Progenitor cell of endocrine pancreas (in vitro differentiated cells): ENCODE measurements around the gene OR4B1. TPM values are rescaled to one million over a fixed set of nuclear protein-coding genes. Genes with fewer than 3 reads are reported as not detected.

Source experiments
- DNase-seq: peaks from one replicate; pipeline ENCODE4 v3.0.0; 2021; ENCODE audit warnings: low spot score; ENCODE audit not compliant: unreplicated experiment
- H3K27ac Mint-ChIP-seq: 2 replicates; pipeline ENCODE4 v1.8.0; 2021; ENCODE audit warnings: mild to moderate bottlenecking, moderate library complexity, mixed read lengths
- H3K27me3 Mint-ChIP-seq: 2 replicates; pipeline ENCODE4 v1.8.0; 2021; ENCODE audit warnings: mixed read lengths
- H3K36me3 Mint-ChIP-seq: 2 replicates; pipeline ENCODE4 v1.8.0; 2022; ENCODE audit warnings: mixed read lengths; ENCODE audit not compliant: insufficient read depth
- H3K4me1 Mint-ChIP-seq: 2 replicates; pipeline ENCODE4 v1.8.0; 2021; ENCODE audit warnings: low read depth, mixed read lengths
- H3K4me3 Mint-ChIP-seq: 2 replicates; pipeline ENCODE4 v1.8.0; 2021; ENCODE audit warnings: low read depth, mild to moderate bottlenecking, moderate library complexity, mixed read lengths
- H3K9me3 Mint-ChIP-seq: 2 replicates; pipeline ENCODE4 v1.8.0; 2021; ENCODE audit warnings: low read depth, mixed read lengths
- total RNA-seq: library from RNA; stranded (reverse); gene quantifications from 2 replicates; pipeline ENCODE4 v1.2.1, GENCODE V29; 2021
- TF ChIP-seq, protein P1 (sequence below): fragments of 200-600 bp; sonication (generic); IDR thresholded peaks from one replicate; pipeline ENCODE4 v1.5.0; 2021; ENCODE audit warnings: antibody characterized with exemption, mild to moderate bottlenecking; ENCODE audit not compliant: unreplicated experiment

OR4B1 gene
- total RNA-seq, 1 donor from 2014 or later: not detected

DNA sequence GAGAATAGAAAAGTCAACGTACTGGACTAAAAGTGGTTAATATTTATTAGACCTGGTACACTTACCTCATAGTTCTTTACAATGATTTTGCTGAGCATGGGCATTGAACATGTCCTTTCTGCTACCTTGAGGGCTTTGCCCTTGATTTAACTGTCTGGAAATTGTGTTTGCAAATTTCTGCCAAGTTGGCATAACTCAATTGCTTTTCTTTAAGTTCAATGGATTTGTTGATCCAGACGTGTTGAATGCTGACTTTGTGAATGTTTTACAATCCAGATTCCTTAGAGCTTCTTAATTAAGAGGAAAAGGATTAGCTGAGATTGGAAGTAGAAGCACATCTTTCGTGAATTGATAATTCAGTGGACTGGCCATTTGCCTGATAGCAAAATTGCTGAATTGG lies 21.1 kb downstream of the OR4B1 start:
- TF ChIP-seq, protein P1, sequence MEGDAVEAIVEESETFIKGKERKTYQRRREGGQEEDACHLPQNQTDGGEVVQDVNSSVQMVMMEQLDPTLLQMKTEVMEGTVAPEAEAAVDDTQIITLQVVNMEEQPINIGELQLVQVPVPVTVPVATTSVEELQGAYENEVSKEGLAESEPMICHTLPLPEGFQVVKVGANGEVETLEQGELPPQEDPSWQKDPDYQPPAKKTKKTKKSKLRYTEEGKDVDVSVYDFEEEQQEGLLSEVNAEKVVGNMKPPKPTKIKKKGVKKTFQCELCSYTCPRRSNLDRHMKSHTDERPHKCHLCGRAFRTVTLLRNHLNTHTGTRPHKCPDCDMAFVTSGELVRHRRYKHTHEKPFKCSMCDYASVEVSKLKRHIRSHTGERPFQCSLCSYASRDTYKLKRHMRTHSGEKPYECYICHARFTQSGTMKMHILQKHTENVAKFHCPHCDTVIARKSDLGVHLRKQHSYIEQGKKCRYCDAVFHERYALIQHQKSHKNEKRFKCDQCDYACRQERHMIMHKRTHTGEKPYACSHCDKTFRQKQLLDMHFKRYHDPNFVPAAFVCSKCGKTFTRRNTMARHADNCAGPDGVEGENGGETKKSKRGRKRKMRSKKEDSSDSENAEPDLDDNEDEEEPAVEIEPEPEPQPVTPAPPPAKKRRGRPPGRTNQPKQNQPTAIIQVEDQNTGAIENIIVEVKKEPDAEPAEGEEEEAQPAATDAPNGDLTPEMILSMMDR: no peak
- peaks cover 2% of the 10 kb centered on the region for H3K36me3 Mint-ChIP-seq

DNA sequence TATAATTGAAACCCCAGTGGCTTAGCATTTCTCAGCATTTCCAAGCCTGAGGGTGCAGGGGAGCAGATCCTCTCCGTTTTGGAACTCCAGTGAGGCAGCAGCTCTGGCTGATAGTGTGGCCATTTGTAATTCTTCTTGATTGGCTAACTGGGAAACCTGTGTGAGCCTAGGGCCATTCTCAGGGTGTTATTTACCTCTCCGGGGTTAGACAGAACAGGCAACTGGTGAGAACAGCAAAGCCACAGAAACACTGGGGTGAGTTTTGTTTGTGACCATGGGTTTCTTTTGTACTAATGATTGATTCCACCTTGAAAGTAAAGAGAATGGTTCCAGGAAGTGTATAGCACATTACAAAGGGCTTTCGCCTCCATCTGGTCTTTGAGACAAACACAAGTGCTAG lies 25.9 kb downstream of the OR4B1 start:
- peaks cover 53% of the 10 kb centered on the region for H3K9me3 Mint-ChIP-seq
- DNase-seq: no peak
- no peaks in the 10 kb centered on the region for H3K27me3 Mint-ChIP-seq
- no peak overlapping the region for H3K27ac Mint-ChIP-seq
- H3K36me3 Mint-ChIP-seq: peaks cover 2% of the 10 kb centered on the region
- H3K4me1 Mint-ChIP-seq: no peaks in the 10 kb centered on the region
- TF ChIP-seq, protein P1: no peak
- no peak overlapping the region for H3K4me3 Mint-ChIP-seq

More for the DNA sequence above, 21.1 kb downstream of the OR4B1 start:
- DNase-seq: no peak
- no peak overlapping the region for H3K4me3 Mint-ChIP-seq
- H3K4me1 Mint-ChIP-seq: no peaks in the 10 kb centered on the region
- no peaks in the 10 kb centered on the region for H3K27me3 Mint-ChIP-seq
- H3K27ac Mint-ChIP-seq: no peak overlapping the region
- peaks cover 57% of the 10 kb centered on the region for H3K9me3 Mint-ChIP-seq

DNA sequence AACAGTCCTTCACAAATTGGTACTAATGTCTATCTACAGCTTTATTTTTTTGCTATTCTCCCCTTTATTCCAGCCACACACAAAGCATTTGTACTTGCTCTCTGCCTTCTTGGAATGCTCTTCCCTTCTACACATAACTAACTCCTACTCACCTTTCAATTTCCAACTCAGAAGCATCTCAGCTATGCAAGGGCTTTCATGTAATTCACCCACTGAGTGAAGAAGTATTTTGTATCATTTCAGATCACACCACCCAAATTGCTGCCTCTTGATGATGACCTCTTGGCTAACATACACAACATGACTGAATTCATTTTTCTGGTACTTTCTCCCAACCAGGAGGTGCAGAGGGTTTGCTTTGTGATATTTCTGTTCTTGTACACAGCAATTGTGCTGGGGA lies 28.2 kb downstream of the OR4B1 start, which contains the start of gene OR4X2:
OR4X2 (plus strand) TSS at position 301 of the 400 bp plus-strand sequence; CDS start at position 301, 0 bp downstream.
- Mint-ChIP-seq H3K9me3 (peaks cover 48% of the 10 kb centered on the region), H3K4me1 (no peaks in the 10 kb centered on the region), H3K4me3 (no peak within 1 kb of the TSS), H3K36me3 (peaks cover 2% of the 10 kb centered on the region), H3K27me3 (no peaks in the 10 kb centered on the region), H3K27ac (no peak within 1 kb of the TSS)
- TF ChIP-seq, protein P1: no peak
- no peak for DNase-seq

DNA sequence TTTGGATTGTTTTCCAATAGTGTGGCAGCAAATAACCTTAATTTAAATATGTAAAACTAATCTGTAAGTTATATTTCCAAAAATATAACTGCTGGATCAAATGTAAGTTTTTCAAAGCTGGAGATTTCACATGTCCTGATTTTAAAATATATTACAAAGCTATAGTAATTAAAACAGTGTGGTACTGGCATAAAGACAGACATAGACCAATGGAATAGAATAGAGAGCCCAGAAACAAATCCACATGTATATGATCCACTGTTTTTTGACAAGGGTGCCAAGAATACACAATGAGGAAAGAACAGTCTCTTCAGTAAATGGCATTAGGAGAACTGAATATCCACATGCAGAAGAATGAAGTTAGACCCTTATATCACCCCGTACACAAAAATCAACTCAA lies 32.3 kb downstream of the OR4B1 start:
- H3K4me1 Mint-ChIP-seq: no peaks in the 10 kb centered on the region
- H3K9me3 Mint-ChIP-seq: peaks cover 45% of the 10 kb centered on the region
- H3K4me3 Mint-ChIP-seq: no peak overlapping the region
- H3K36me3 Mint-ChIP-seq: no peaks in the 10 kb centered on the region
- TF ChIP-seq, protein P1: no peak
- no peaks in the 10 kb centered on the region for H3K27me3 Mint-ChIP-seq
- DNase-seq: no peak
- no peak overlapping the region for H3K27ac Mint-ChIP-seq

DNA sequence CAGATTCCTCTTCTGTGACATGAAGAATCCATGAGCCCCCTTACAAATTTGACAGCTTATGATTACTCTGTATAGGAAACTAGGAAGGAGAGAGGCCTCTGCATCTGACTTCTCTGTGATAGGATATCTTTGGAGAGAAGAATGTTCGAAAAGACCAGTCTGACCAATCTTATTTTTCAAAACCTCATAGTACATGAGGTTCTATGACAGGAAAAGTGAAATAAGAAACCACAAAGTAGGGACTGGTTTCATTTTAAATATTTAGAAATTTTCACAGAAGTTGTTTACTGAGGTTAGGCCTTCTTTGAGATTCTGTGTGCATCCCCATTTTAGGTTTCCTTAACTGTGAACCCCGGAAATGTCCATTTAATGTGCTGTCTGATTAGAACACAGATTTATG lies 45.0 kb downstream of the OR4B1 start:
- Mint-ChIP-seq H3K36me3 (no peaks in the 10 kb centered on the region), H3K4me3 (no peak overlapping the region), H3K27ac (no peak overlapping the region), H3K4me1 (no peaks in the 10 kb centered on the region), H3K9me3 (peaks cover 20% of the 10 kb centered on the region), H3K27me3 (no peaks in the 10 kb centered on the region)
- TF ChIP-seq, protein P1: no peak
- DNase-seq: no peak
